SKM-1 treated with dmso at 0.1 percent for 144 hours (cell line): ENCODE data around the gene GHR.
"Not testable (repeated sequence)": the region's sequence is repeated elsewhere in the genome, so short reads cannot be mapped to it uniquely, and the experiment has no call there.

Experiments used
- DNase-seq: peaks from one replicate; lab custom pipeline; 2025; ENCODE audit not compliant: unreplicated experiment; lab: John Stamatoyannopoulos, UW

GHR gene

DNA sequence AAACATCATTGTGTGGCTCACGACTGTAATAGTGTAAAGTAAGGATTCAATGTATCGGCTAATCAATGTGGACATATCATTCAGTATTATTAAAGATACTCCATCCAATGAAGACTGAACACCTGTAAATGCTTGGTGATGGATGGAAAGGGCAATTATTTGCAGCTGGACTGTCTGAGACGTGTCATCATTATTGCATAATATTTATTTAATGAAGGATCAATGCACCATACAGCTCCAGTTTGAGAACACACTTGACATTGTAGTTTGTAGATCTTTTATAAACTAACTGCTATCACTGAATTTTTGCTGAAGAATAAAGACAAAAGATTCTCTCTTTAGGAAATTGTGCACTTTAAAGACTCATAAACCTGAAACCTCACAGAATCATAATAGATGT, 215.7 kb downstream of the GHR start:
- DNase-seq, result no peak

DNA sequence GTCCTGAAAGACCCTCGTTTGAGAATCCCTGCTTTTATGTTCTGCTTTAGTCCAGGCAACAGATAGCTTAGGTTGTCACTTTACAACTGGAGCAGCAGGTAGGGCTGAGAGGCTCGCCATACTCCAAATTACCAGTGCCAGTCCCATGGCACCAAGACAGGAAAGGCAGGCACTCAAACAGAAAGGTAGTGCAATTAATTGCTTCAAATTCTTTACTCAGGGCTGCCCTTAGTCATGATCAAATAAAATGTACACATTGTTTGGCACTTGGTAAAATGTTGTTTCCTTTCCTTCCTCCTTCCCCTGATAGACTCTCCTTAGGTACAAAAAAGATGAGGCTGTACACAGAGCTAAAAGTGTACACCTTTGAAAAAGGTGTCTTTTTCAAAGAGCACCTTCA, 217.6 kb downstream of the GHR start:
- DNase-seq, result no peak

DNA sequence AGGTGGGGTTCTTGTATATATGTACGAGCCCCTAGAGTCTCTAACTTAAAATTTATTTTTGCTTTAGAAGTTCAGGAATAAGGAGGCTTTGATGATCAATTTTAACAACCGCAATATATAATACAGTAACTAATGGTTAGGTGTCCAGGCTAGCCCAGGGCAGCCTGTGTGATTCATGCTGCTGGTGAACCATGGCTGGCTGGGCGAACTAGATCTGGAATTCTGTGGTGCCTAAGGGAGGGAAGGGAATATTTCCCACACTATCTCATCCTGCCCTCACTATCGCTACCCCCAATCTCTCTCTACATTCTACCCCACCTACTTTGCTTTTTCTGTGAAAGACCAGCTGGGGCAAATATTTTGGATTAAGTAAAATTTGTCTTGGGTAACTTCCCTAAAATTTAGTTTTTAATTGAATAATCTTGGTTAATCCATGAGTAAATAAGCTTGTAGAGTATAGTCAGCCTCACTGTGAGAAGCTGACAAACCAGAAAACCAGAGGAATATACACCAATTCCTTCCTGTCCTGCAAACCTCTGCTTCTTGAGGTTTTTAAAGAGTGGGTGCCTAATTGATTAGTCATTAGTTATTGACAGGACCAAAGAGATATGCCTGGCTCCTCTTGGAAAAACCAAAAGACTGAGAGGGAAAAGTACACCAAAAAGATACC, 218.2 kb downstream of the GHR start:
- no peak for DNase-seq

DNA sequence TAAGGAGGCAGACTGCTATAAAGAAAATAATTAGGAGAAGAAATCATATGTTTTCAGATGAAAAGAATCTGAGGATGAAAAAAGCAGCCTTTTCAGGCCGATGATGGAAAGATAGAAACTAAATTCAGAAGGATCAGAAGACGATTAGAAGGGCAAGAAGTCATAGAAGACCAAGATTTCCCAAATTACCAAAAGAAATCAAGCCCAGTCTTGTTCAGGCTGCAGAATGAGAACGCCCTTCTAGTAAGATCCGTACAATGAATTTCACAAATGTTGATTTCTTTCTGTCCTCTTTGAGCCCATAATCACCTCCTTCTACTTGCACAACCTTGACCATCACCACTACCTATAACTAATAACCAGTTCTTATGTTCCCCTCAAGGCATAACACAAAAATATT, 218.8 kb downstream of the GHR start:
- DNase-seq, result no peak

DNA sequence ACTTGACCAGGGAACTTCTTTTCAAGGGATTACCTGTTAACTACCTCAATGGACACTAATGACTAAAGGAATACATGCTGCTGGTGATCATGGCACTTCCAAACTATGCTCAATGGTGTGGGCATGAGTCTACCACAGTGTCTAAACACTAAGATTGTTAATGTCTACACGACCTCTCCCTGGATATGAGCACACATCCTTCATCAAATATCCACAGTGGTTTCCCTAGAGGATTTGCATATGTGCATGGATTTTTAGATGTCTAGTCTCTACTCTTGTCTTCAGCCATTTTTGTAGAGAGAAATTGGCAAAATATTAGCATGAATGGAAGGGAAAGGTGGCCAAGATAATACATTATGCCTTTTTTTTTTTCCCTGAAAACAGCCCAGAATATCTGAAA, 220.1 kb downstream of the GHR start:
- DNase-seq, result no peak

DNA sequence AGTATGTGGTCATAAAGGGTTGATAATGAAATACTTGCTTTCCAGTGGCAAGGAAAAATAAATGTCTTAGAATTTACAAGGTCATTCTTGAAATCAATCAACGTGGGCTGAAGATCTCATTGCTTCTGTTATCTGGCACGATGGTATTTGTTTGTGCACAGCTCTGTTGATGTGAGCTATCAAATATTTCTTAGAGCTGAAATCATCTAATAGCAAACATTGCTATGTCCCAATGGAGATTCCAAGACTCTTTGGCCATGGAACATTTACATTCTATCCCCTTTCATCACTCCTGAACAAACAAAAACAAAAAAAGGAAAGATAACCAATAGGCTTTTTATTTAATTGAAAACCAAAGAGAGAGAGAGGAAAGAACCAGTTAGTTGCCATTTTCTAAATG, 221.9 kb downstream of the GHR start:
- no peak for DNase-seq

DNA sequence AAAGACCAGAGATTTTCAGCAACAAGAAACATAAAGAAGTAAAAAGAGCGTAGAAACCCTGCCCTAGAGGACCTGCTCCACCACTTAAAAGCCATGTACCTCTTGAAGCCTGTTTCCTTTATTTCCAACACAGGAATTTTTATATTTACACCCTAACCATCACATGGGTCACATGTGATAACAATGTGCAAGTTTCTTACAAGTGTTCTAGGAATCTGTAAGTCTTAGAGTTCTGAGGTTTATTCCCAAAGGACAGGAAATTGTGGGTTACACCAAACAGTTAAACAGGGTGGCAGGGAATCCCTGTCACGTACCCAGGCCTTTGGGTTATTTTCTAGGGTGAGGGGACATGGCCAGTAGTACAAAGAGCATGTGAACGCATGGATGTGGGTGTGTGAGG, 224.8 kb downstream of the GHR start:
- no peak for DNase-seq

DNA sequence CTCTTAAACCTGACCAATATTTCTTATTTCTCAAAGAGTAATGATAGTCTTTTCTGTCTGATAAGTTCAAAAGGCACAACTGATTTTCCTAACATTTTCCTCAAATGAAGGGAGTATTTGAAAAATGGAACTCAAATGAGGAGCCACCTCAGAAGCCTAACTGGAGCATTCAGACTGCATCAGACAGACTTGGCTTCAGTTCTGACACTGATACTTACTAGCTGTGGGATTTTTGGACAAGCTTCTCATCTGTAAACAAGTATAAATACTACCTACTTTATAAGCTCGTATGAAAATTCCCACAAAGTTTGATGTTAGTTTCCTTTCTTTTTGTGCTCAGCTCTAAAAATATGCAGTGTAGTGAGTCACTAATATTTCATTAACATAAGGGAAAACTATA, 225.7 kb downstream of the GHR start:
- DNase-seq, result no peak

DNA sequence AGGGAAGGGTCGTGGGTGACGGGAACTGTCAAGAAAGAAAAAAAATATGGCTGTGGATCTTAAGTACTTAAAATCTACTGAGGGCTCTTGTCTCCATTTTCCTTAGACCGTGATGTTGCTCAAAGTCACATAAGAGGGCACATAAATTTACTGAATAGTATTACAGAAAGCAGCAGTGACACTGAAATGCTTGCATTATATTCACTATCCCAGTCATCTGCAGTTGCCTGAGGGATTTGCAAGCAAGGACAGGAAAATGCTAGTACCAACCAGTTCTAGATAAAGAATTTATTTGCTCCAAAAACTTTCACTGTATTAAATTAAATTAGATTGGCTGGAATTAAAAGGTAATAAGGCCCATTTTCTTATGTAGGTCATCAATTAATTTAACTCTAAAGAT, 226.8 kb downstream of the GHR start:
- no peak for DNase-seq

DNA sequence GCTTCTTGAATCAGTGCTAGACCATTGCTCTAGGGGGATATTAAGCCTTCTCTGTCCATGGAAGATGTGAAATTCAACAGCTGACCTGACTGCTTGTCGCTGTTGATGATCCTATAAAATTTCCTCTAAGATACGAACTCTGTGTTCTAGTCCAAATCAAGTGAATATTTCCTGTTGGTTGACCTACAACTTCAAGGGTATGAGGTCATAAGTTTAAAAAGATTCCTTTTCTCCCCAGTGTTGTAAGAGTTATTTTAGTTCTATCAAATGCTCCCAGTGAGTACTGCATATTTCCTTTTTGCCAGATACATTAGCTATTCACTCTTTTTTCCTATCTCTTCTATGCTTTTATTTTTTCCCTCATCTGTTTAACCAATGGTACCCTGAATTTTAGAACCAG, 230.5 kb downstream of the GHR start:
- DNase-seq, result no peak

DNA sequence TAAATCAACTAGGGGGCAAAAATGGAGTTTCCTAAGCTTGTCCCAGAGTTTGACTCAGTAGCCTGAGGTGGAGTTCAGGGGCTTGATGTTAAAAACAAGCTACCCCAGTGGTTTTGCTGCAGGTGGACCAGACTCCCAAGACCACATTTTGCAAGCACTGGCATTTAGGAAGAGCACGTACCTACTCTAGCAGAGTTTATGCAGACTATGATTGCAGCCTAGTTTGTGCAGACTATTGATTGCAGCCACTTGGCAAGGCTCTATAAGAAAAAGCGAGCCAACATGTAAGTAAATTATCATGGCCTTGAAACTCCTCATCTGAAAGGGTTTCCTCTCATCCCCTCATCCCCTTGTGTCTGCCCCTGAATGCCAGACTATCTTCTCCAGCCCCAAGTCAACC, 231.4 kb downstream of the GHR start:
- DNase-seq, result no peak

DNA sequence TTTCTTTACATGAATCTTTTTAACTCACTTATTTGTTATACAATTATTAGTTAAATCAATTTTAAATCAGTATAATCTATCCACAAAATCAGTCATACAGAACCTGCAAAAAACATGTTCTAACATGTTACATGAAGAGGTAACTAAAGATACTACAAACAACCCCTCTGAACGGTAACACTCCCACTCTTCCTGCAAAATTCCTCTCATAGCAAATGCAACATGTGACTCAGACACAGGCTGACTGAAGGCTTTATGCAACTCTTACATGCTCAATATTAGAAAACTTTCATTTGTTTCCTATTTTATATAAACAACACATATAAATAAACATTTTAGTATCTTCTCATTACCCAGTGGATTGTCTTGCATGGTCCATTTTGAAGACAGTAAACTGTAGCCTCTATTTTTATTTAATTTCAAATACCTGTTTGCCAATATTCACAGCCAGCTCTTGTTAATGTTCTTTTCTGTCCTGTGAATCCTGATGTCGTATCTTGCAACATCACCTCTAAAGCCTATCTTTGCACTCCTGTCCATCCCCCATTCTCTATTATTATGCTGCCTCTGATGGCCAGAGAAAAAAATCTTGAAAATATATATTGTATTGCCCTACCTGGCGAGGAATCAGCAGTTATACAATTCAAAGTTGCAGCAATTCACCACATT, 232.9 kb downstream of the GHR start:
- no peak for DNase-seq

DNA sequence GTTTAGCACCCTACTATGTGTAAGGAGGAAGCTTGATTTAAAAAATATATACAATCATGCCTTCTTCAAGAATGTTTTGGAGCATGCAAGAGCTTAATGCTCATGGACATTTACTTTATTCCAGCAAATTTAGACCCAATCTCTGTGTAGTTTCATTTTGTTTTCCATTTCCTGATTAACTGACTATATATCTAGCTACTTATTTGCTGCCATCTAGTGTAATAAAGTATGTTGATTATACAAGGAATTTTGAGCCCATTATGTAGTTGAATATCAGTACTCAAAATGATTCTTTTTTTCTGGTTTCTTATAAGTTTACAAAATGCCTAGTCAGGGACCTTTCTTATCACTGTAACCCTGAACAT, 233.4 kb downstream of the GHR start:
- no peak for DNase-seq

DNA sequence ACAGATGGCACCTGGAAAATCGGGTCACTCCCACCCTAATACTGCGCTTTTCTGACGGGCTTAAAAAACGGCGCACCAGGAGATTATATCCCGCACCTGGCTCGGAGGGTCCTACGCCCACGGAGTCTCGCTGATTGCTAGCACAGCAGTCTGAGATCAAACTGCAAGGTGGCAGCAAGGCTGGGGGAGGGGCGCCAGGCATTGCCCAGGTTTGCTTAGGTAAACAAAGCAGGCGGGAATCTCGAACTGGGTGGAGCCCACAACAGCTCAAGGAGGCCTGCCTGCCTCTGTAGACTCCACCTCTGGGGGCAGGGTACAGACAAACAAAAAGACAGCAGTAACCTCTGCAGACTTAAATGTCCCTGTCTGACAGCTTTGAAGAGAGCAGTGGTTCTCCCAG, 236.6 kb downstream of the GHR start:
- DNase-seq, result not testable (repeated sequence)

DNA sequence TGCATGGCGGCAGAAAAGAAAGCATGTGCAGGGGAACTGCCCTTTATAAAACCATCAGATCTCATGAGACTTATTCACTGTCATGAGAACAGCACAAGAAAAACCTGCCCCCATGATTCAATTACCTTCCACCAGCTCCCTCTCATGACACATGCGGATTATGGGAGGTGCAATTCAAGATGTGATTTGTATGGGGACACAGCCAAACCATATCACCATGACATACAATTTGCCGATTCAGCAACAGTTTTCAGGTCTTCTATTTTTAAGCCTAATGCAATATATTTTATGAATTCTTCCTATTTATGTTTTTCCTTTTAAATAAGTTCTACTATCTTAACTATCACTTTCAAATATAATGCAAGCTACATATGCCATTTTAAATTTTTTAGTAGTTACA, 242.6 kb downstream of the GHR start:
- no peak for DNase-seq

DNA sequence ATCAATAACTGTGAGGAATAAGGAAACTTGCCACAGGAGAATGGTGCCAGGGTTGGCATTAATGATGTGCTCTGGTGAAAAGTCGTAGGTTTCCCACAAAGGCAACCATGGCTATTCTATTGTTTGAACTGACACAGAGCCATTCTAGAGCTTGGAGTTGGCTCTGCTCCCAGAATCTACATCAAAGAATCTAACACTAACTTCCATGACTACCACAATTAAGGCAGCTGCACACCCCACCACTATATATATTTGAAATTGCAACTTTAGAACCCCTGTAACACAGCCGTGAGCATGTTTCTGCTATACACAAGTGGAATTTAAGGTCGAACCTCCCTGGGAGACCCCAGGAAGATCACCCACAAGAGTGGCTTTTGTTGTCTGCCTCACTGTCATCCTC, 243.6 kb downstream of the GHR start:
- DNase-seq, result no peak

DNA sequence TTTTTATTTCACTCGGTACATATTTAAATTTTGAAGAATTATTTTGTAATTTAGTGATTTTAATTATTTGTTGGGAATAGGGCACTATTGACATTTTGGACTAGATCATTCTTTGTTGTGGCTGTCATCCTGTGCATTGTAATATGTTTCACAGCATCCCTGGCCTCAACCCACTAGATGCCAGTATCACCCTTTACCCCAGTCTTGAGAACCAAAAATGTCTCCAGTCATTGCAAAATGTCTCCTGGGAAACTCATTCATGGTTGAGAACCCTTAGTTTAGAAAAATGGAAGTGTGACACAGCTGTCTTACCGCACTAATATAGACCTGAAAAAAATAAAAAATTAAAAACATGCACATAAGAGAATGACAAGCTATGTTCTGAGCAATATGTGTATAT, 245.0 kb downstream of the GHR start:
- DNase-seq, result no peak

DNA sequence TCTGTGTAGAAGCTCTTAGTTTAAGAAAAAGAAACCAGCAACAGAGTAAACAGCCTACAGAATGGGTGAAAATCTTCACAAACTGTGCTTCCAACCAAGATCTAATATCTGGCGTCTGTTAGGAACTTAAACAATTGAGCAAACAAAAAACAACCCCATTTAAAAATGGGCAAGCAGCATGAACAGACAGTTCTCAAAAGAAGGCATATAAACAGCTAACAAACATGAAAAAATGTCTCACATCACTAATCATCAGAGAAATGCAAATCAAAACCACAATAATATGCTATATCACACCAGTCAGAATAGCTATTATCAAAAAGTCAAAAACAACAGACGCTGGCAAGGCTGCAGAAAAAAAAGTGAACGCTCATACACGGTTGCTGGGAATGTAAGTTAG, 249.7 kb downstream of the GHR start:
- no peak for DNase-seq

DNA sequence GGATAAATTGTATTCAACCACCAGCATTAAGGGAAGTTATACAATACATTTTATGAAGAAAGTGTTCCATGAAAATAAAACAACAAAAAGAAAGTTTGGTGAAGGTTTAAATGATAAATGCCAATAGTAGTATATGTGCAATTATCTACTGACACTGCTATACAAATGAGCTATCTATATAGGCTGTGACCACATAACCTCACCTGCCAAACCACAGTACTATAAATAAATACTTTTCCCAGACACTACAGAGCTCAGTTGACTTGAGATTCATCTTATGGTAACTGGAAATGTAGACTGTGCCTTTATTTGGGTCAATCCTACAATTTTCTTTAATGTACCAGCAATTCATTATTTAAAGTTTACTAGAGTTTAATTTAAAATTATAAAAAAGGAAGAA, 252.4 kb downstream of the GHR start:
- no peak for DNase-seq

DNA sequence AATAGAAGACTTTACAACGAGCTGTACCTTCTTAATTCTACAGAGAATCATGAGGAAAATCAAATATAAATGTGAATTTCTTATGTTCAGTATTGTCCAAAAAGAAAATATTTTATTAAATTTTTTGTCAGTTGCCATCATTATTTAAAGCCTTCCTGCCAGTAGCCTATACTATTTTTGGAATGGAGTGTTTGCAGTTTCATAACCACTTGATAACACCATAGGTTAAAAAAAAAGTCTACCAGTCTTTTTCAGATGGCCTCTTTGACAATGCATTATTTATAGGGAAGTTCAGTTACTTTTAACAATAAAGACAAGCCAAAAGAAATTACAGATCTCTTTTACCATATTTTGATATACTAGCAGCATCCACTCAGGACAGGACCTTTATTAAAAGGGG, 253.1 kb downstream of the GHR start:
- no peak for DNase-seq

DNA sequence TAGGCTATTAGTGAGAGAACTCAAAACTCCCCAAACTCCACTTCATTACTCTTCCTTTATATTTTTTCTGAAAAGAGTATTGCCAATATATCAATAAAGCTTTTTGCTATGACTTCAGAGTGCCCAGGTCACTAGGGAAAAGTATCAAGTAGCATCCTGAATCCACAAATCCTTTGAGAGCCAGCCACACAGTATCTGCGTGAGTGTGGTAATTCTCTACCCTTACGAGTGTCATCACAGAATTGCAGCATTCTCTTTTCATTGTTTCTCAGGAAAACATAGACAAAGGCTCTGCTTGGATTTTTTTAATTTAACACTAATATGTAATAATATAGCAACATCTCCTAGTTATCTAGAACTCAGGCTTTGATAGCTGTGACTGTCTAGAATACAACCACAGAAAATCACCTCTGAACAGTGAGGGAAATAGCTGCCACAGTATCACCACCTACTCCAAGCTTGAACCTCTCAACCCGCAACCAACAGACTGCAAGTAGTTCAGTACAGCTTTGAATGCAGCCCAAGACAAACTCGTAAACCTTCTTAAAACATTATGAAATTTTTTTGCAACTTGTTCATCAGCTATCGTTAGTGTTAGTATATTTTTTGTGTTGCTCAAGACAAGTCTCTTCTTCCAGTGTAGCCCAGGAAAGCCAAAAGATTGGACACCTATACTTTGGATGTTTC, 254.1 kb downstream of the GHR start:
- no peak for DNase-seq

DNA sequence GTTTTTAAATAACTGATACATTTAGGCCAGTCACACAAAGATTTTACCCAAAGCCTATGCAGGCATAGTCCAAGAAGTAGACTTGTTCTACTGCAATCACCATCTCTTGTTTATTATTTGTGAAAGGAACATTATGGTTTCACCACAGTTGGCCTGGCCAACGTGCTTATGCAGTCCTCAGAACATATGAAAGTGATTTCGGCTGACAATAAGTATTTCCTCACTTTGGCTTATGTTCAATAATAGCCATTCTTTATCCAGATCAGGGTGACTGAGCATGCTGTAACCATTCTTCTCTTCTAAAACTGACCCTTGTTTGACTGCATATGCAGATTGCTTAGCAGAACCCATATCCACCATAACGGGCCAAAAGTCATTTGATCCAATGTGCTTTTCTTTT, 256.8 kb downstream of the GHR start:
- DNase-seq, result no peak

DNA sequence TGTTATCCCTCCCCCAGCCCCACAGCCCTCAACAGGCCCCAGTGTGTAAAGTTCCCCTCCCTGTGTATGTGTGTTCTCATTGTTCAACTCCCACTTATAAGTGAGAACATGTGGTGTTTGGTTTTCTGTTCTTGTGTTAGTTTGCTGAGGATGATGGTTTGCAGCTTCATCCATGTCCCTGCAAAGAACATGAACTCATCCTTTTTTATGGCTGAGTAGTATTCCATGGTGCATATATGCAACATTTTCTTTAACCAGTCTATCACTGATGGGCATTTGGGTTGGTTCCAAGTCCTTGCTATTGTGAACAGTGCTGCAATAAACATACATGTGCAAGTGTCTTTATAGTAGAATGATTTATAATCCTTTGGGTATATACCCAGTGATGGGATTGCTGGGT, 261.8 kb downstream of the GHR start:
- not testable (repeated sequence) for DNase-seq
